Uterus (tissue), 4 donors: Measurements from ENCODE around the gene SAMM50. TPM values are rescaled to one million over a fixed set of nuclear protein-coding genes. Genes with fewer than 3 reads are reported as not detected.

Experiments
- DNase-seq, 2 donors: peaks; one replicate each; pipeline ENCODE4 v3.0.0-alpha.2; 2019 to 2020
- H3K27ac ChIP-seq, 2 donors: fragments of 200-600 bp; sonication (generic); 1 replicate in 1 of 2; 2 replicates in 1 of 2; pipeline ENCODE4 v1.5.1; 2016 to 2018
- H3K27me3 ChIP-seq, 2 donors: fragments of 200-600 bp; sonication (generic); one replicate each; pipeline ENCODE4 v1.5.1; 2018 to 2019; ENCODE audit warnings: control low read depth in 1 of 2
- H3K36me3 ChIP-seq, 2 donors: fragments of 200-600 bp; sonication (generic); one replicate each; pipeline ENCODE4 v1.5.1; 2019; ENCODE audit warnings: control low read depth in 1 of 2
- H3K4me1 ChIP-seq, 2 donors: fragments of 200-600 bp; sonication (generic); one replicate each; pipeline ENCODE4 v1.5.1; 2018 to 2019; ENCODE audit warnings: control low read depth in 1 of 2
- H3K4me3 ChIP-seq, 2 donors: fragments of 200-600 bp; sonication (generic); 1 replicate in 1 of 2; 2 replicates in 1 of 2; pipeline ENCODE4 v1.5.1; 2018 to 2019; ENCODE audit warnings: mild to moderate bottlenecking in 1 of 2
- H3K9me3 ChIP-seq, 2 donors: fragments of 200-600 bp; sonication (generic); one replicate each; pipeline ENCODE4 v1.5.1; 2019; ENCODE audit warnings: control low read depth in 1 of 2
- POLR2A ChIP-seq, 2 donors: fragments of 450-650 bp; IDR thresholded peaks; one replicate each; pipeline ENCODE4 v1.6.1; 2016; ENCODE audit warnings: antibody characterized with exemption in 2 of 2, mild to moderate bottlenecking in 1 of 2, moderate library complexity in 1 of 2
- intact Hi-C: fragments of 100-400 bp; cut with DNase I; formaldehyde crosslinking; loops from one replicate; pipeline ENCODE4 v1.15.1; 2023; ENCODE audit warnings: low total_unique reads
- total RNA-seq, 4 donors: library from RNA; depleted of rRNA in 3 of 4; stranded (reverse); fragments of >200 nt in 3 of 4; gene quantifications; one replicate each; pipeline versions ENCODE4 v1.1.0 to v1.2.4, GENCODE V29; 2014 to 2023
- TF ChIP-seq, protein P1 (sequence below), 4 experiments: fragments of 200-600 bp in 2 of 4; fragments of 450-650 bp in 2 of 4; sonication (generic) in 2 of 4; IDR thresholded peaks; one replicate each; pipeline ENCODE4 v1.5.1; 2016 to 2019; ENCODE audit warnings: antibody characterized with exemption in 4 of 4, mild to moderate bottlenecking in 2 of 4, moderate library complexity in 1 of 4
- donor health status: DM: yes; HTN: yes; CAD: no.

Gene SAMM50
- total RNA-seq, 4 donors from 2014 or later: 16.2 to 58.2 (median 24.8) TPM

DNA sequence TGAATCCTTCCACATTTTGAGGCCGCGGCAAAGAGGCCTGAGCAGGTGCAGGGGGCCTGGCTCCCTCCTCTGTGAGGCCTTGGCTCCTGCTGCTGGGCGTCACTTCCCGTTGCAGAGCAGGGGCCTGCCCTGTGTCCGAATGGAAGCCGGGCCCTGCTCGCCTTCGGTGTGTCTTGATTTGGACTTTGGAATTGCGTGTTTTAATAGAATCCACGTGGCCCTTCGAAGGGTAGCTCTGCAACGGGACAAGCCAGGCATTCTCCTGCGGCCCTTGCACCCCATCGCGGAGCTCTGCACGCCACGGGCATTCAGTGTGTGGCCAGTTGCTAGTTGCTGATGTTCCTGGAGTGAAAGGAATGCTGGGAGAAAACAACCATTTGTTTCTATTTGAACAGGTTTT, 25.8 kb downstream of the SAMM50 start:
- no peaks in the 10 kb centered on the region for H3K9me3 ChIP-seq
- no peaks in the 10 kb centered on the region for H3K4me1 ChIP-seq
- TF ChIP-seq, protein P1, sequence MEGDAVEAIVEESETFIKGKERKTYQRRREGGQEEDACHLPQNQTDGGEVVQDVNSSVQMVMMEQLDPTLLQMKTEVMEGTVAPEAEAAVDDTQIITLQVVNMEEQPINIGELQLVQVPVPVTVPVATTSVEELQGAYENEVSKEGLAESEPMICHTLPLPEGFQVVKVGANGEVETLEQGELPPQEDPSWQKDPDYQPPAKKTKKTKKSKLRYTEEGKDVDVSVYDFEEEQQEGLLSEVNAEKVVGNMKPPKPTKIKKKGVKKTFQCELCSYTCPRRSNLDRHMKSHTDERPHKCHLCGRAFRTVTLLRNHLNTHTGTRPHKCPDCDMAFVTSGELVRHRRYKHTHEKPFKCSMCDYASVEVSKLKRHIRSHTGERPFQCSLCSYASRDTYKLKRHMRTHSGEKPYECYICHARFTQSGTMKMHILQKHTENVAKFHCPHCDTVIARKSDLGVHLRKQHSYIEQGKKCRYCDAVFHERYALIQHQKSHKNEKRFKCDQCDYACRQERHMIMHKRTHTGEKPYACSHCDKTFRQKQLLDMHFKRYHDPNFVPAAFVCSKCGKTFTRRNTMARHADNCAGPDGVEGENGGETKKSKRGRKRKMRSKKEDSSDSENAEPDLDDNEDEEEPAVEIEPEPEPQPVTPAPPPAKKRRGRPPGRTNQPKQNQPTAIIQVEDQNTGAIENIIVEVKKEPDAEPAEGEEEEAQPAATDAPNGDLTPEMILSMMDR (IDR thresholded peaks at IDR 0.05): no peak
- TF ChIP-seq POLR2A (IDR thresholded peaks at IDR 0.05): no peak
- H3K4me3 ChIP-seq: no peak overlapping the region
- intact Hi-C loops: no loop called here
- no peaks in the 10 kb centered on the region for H3K27me3 ChIP-seq
- DNase-seq: no peak
- no peak overlapping the region for H3K27ac ChIP-seq
- no peaks in the 10 kb centered on the region for H3K36me3 ChIP-seq

DNA sequence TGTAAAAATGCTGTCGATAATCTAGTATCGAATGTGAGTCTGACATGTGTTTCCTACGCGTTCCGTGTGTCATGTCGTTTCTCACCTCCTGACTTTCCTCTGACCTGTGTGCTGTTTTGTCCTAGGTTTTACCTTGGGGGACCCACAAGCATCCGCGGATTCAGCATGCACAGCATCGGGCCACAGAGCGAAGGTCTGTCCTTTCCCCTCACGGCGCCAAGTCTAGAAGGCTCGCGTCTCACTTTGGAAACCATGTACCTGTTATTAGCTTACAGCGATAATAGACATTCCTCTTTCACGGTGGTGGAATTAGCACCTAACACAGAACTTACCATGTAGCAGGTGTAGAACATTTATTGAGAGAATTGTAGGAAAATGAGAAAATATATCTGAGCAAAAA, 28.6 kb downstream of the SAMM50 start:
- no peaks in the 10 kb centered on the region for H3K9me3 ChIP-seq
- intact Hi-C loops: no loop called here
- TF ChIP-seq, protein P1 (IDR thresholded peaks at IDR 0.05): no peak
- no peak for TF ChIP-seq POLR2A (IDR thresholded peaks at IDR 0.05)
- H3K27ac ChIP-seq: no peak overlapping the region
- H3K27me3 ChIP-seq: no peaks in the 10 kb centered on the region
- no peak overlapping the region for H3K4me3 ChIP-seq
- no peaks in the 10 kb centered on the region for H3K36me3 ChIP-seq
- DNase-seq: no peak
- H3K4me1 ChIP-seq: no peaks in the 10 kb centered on the region

DNA sequence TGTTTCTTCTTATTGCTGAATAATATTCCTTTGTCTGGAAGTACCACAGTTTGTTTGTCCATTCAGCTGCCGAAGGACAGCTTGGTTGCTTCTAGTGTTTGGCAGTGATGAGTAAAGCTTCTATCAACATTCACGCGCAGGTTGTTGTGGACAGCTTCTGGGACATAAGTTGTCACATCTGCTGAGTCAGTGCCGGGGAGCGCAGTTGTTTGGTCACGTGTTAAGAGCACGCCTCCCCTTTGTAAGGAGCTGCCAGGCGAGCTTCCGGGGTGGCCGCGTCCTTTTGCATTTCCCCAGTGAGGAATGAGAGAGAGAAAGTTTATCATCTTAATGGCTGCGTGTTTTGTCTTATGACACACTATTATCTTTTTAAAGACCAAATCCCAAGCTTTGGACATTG, 30.3 kb downstream of the SAMM50 start:
- Histone ChIP-seq H3K27me3 (no peaks in the 10 kb centered on the region), H3K27ac (no peak overlapping the region), H3K4me1 (no peaks in the 10 kb centered on the region), H3K4me3 (no peak overlapping the region), H3K9me3 (no peaks in the 10 kb centered on the region), H3K36me3 (no peaks in the 10 kb centered on the region)
- TF ChIP-seq POLR2A (IDR thresholded peaks at IDR 0.05): no peak
- TF ChIP-seq, protein P1 (IDR thresholded peaks at IDR 0.05): no peak
- intact Hi-C loops: no loop called here
- DNase-seq: no peak

DNA sequence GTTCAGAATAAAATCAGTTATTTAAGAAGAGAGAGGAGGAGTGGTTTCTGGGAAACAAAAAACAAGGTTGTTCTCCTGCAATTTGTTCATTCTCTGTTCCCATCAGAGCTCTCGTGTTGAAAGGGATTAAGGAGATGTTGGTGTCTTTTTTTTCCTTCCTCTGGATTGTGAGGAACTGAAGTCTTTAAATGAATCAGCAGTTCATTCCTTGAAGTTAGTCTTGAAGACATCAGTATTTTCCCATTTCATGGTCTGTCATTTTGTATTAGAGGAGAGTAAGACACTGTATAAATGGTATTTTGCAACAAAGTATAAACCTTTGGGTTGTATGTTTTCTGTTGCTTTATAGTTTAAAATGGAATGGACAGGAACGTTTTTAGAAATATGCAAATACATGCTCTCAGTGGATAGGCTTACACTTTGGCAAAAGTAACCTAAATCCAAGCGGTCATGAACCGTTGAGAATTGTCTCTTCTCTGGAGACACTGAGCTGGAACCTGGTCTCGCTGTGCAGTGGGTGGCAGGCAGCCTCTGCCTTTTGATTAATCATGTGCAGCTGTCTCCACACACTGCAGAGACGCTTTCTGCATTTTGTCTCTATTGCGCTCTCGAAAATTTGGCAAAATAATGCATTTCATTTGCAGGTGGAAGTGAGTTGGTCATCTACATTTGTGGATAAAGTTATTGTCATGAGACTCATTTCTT, 33.0 kb downstream of the SAMM50 start:
- Histone ChIP-seq H3K27ac (no peak overlapping the region), H3K36me3 (no peaks in the 10 kb centered on the region), H3K27me3 (no peaks in the 10 kb centered on the region), H3K4me3 (no peak overlapping the region), H3K4me1 (no peaks in the 10 kb centered on the region), H3K9me3 (no peaks in the 10 kb centered on the region)
- intact Hi-C loops: no loop called here
- no peak for DNase-seq
- no peak for TF ChIP-seq POLR2A (IDR thresholded peaks at IDR 0.05)
- TF ChIP-seq, protein P1 (IDR thresholded peaks at IDR 0.05): no peak

DNA sequence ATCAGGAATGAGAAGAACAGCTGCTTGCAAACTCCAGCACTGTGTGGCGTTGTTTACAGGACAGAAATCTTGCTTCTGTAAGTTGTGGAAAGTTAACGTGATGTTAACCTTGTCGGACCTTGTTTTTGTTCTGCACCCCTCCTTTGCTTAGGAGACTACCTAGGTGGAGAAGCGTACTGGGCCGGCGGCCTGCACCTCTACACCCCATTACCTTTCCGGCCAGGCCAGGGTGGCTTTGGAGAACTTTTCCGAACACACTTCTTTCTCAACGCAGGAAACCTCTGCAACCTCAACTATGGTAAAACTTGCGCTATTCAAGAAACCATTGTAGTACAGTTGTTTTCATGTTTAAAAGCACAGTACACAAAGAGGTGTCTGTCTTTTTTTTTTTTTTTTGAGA, 33.7 kb downstream of the SAMM50 start:
- Histone ChIP-seq H3K27ac (no peak overlapping the region), H3K27me3 (no peaks in the 10 kb centered on the region), H3K36me3 (no peaks in the 10 kb centered on the region), H3K4me3 (no peak overlapping the region), H3K4me1 (no peaks in the 10 kb centered on the region), H3K9me3 (no peaks in the 10 kb centered on the region)
- intact Hi-C loops: no loop called here
- TF ChIP-seq, protein P1 (IDR thresholded peaks at IDR 0.05): no peak
- no peak for TF ChIP-seq POLR2A (IDR thresholded peaks at IDR 0.05)
- no peak for DNase-seq
